Renal cortical epithelial cell (primary cell): ENCODE data around the gene PIEZO1. TPM values are rescaled to one million over a fixed set of nuclear protein-coding genes. Genes with fewer than 3 reads are reported as not detected.

Experiments
- DNase-seq: peaks from one replicate; pipeline ENCODE4 v3.0.0-alpha.2; 2011; ENCODE audit warnings: low read depth
- total RNA-seq: library from RNA; depleted of rRNA; stranded (reverse); fragments of >200 nt; gene quantifications from 2 replicates; pipeline ENCODE4 v1.2.3, GENCODE V29; 2014

Gene PIEZO1
- total RNA-seq, 1 donor from 2014 or later: 282 TPM

- DNase-seq: no peak
Measured at GRCh38 chr16:88754109-88754911, 30.7 kb downstream of the PIEZO1 start.

- no peak for DNase-seq
Measured at GRCh38 chr16:88753602-88754001, 31.4 kb downstream of the PIEZO1 start.

DNA sequence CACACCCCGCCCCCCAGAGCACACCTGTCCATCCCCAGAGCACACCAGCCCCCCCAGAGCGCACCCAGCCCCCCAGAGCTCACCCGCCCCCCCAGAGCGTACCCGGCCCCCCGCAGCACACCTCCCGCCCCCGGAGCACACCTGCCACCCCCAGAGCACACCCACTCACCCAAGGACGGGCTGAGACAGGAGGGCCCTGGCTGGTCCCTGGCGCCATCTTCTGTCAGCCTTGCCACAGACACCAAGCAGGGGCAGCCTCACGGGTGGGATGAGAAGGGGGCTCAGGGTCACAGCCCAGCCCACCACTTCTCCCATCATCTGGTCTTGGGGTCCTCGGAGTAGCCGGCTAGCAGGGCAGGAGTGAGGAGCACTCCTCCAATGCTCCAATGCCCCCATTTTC is 31.8 kb downstream of the PIEZO1 start:
- no peak for DNase-seq

DNA sequence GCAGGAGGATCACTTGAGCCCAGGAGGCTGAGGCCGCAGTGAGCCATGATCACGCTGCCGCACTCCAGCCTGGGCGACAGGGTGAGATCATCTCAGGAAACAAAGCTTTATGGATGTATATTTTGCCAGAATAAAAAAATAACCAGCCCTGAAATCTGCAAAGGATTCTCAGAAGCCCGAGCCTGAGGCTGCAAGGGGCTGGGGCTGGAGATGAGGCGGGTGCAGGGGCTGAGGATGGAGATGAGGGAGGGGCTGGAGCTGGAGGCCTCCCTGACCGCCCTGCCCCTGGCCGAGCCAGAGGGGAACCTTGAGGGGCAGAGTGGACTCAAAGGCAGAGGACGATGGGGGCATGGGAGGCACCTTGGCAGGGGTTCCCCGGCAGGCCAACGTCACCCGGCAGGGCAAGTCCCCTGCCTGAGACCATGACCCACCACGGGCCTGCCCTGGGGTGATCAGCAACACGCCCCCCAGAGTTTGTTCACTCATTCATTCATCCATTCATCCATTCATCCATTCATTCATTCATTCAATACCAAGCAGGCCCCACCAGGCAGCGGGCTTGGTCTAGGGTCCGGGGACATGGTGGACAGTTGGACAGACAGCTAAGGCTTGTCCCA is 32.5 kb downstream of the PIEZO1 start:
- DNase-seq: no peak

GRCh38 chr16:88750854-88751253 is 34.2 kb downstream of the PIEZO1 start:
- no peak for DNase-seq

- DNase-seq: no peak
Measured at GRCh38 chr16:88749358-88749757, 35.7 kb downstream of the PIEZO1 start.

DNA sequence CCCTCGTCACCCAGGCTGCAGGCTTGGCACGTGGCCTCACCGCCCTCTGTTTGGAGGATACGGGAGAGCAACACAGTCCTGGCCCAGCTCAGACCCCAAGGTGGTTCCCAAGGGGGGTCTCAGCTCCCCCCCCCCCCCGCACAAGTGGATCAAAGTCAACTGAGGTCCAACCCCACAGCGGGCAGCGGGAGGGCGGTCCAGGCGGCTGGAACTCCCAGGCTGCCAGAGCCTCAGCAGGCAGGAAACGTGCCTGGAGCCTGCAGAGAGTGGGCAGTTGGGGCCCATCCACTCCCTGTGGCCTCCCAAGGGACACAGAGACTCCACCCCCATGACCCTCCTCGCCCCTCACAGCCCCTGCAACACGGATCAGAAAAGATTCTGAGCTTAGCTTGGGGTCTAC is 36.7 kb downstream of the PIEZO1 start:
- no peak for DNase-seq

DNA sequence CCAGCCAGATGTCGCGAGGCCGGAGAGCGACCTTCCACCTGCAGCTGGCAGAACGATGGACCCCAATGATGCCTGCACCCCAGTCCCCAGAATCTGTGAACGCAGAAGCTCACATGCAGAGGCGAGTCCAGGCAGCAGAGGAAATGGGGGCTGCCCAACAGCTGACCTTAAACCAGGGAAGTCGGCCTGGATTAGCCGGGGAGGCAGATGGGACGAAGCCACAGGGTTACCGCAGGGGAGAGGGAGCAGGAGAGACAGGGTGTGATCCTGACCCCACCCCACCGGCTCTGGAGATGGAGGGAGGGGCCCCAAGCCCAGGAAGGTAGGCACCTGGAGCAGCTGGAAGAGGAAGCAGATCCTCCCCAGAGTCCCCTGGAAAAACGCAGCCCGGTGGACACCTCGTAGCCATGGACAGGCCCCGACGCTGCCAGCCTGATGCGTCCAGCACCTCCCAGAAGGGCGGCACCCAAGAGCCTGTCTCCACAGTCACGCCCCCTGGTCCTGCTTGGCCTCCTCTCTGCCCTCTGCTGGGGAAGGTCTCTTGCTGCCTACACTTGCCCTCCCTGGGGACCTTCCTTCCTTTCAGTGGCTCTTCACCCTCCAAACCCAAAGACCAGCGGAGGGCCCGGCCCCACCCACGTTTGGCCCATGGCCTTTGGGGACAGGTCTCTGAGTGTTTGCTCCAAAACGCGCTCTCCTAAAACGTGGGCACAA is 37.3 kb downstream of the PIEZO1 start:
- no peak for DNase-seq

GRCh38 chr16:88746506-88746905 is 38.5 kb downstream of the PIEZO1 start:
- no peak for DNase-seq

- DNase-seq: no peak
Measured at GRCh38 chr16:88744577-88745521, 40.2 kb downstream of the PIEZO1 start.

- peak; percentile 27 for DNase-seq
Measured at GRCh38 chr16:88743693-88744576, 41.1 kb downstream of the PIEZO1 start.

GRCh38 chr16:88742896-88743605 is 42.0 kb downstream of the PIEZO1 start:
- DNase-seq: no peak

- no peak for DNase-seq
Measured at GRCh38 chr16:88741368-88741767, 43.7 kb downstream of the PIEZO1 start.

DNA sequence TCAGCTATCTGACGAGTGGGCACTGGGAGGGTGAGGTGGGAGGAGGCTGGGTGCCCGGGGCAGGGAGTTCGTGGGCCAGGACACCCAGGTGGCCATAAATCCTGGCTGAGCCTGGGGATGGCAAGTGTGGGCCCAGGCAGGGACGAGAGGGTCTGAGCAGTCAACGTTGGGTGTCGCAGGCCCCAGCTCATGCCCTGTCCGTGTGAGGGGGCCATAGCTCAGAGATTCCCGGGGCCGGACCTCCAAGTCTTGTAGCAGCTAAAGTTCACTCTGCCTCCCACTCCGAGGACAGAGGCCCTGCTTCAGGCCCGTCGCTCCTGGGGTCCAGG is 44.3 kb downstream of the PIEZO1 start:
- no peak for DNase-seq

DNA sequence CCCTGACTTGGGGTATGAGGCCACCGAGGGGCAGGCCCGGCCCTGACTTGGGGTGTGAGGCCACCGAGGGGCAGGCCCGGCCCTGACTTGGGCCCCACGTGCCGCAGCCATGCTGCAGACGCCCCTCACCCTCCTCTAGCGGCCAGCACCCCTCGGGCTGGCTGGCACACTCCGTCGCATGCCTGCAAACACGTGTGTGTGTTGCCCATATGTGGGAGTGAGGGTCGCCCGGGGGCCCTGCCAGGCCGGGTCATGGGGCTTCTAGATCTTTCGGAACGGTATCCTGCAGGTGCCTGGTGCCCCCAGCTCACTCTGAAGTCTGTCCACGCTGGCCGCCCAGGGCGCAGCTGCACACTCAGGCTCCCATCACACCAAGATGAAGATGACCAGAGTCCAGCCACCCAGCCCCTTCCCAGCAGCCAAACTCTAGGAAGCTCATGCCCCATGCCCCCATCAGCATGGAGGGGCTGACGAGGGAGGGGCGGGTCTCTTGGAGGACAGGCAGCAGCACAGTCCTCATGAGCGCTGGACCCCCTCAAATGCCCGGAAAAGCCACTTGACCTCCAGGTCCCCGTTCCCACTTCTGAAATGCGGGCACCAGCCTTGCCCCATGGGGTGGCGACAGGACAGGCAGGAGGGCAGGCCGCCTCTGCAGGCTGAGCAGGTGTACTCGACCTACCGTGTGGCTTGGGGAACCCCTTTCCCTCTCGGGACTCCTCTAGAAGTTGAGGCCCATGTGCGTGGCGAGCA is 44.9 kb downstream of the PIEZO1 start:
- no peak for DNase-seq

DNA sequence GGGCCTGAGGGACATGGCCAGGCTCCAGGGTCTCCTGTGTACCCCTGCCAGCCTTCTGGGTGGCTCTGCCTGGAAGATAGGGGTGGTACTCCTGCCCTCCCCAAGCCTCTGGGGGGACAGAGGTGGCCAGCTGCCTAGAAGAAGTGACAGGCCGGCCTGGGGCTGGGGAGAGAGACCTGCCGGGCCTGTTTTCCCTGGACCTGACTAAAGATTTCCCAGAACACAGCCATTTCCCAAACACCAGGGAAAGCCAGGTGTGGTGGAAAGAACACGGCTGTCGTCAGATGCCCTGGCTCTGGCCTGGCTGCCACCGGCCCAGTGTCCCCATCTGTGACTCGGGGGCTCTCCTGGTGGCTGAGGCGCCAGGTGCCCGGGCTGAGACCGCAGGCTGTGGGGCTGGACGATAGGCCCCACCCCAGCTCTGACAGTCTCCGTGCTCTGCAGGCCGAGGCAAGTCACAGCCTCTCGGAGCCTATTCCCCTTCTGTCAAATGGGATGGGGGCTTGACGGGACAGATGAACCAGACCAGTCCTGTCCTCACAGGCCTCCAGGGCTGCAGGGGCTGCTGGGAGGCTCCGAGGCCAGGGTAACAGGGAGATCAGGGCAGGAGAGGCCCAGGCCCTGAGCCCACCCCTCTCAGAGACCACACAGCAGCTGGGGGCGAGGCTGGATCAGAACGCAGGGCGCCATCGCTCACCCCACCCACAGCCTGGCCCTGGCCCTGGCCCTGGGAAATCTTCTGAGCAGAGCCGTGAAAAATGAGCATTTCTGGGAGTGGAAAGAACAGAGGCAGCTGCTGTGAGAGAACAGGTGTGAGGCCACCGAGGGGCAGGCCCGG is 45.7 kb downstream of the PIEZO1 start:
- DNase-seq: no peak

DNA sequence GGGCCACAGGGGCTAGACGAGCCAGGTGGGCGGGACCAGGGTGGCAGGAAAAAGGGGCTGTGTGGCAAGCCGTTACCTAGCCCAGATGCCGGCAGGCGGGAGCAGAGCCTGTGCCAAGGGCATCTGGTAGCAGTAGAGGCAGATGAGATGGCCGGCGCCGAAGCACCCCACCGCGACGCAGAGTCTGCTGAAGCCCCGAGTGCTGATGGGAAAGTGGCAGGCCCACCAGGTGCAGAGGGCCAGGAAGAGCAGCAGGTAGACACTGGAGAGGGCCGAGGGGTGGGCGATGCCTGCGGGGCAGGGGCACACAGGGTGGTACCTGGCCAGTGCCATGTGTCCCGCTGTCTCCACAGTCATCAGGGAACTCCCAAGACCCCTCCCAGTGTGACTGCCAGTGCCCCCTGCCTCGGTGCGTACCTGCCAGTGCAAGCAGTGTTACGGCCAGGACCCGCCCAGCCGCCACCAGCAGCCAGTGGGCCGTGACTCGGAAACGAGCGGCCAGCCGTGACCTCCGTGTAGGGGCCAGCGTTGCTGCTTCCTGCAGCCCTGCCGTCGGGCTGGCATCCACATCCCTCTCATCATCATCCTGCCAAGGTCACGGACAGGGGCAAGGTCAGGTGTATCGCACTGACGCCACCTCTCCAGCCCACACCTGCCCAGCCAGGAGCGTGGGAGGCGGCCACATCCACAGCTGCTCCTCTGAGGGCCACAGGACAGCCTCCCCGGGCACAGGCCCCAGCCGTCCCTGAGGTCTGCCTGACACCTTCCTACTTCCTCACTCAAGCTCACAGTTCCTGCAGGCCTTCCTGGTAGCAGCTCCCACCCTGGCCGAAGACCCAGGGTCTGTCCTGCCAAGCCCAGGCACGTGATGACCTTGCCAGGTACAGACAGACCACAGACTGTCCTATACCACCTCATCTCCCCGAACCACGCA is 46.6 kb downstream of the PIEZO1 start:
- no peak for DNase-seq
